Right lung (tissue), 10 donors: ENCODE data around the gene WDR48. TPM values are rescaled to one million over a fixed set of nuclear protein-coding genes. Genes with fewer than 3 reads are reported as not detected.

Source experiments
- DNase-seq, 2 donors: peaks; one replicate each; pipeline ENCODE4 v3.0.0-alpha.2; 2013
- long read RNA-seq, 8 donors: transcript quantifications; one replicate each; lab custom pipeline, GENCODE V29; 2026
- polyA plus RNA-seq, 5 donors: library from polyadenylated mRNA; unstranded; fragments of 120-200 nt; gene quantifications; one replicate each; pipeline versions ENCODE4 v1.2.1 to v1.2.3, GENCODE V29; 2013; ENCODE audit warnings: inconsistent platforms in 1 of 5, low replicate concordance in 1 of 5; ENCODE audit not compliant: insufficient read length in 5 of 5, insufficient read depth in 1 of 5

WDR48 gene
- polyA plus RNA-seq: 10 to 100 TPM; 45.2 to 90.9 (median 84.8) TPM
- long read RNA-seq, donor 1, transcript WDR48-201 (19 exons, 3,707 nt): major isoform, 5 of 41 reads
- long read RNA-seq, donor 1, partial matches to known transcripts: 36 of 41 reads
- long read RNA-seq, donor 1, other reads (novel, unspliced or antisense): 0 of 41 reads
- long read RNA-seq, donor 2, partial matches to known transcripts: 0 of 3 reads
- long read RNA-seq, donor 2, other reads (novel, unspliced or antisense): 0 of 3 reads
- long read RNA-seq, donor 3, partial matches to known transcripts: 0 of 1 reads
- long read RNA-seq, donor 3, other reads (novel, unspliced or antisense): 0 of 1 reads
- long read RNA-seq, donor 4, partial matches to known transcripts: 0 of 3 reads
- long read RNA-seq, donor 4, other reads (novel, unspliced or antisense): 0 of 3 reads
- long read RNA-seq, donor 5, full-length matches to known transcripts: 3 of 3 reads
- long read RNA-seq, donor 5, partial matches to known transcripts: 0 of 3 reads
- long read RNA-seq, donor 5, other reads (novel, unspliced or antisense): 0 of 3 reads
- long read RNA-seq, donor 6, transcript WDR48-201 (19 exons, 3,707 nt): major isoform, 6 of 6 reads
- long read RNA-seq, donor 6, partial matches to known transcripts: 0 of 6 reads
- long read RNA-seq, donor 6, other reads (novel, unspliced or antisense): 0 of 6 reads
- long read RNA-seq, donor 7, partial matches to known transcripts: 49 of 52 reads
- long read RNA-seq, donor 7, other reads (novel, unspliced or antisense): 0 of 52 reads
- long read RNA-seq, donor 8, partial matches to known transcripts: 0 of 3 reads
- long read RNA-seq, donor 8, other reads (novel, unspliced or antisense): 0 of 3 reads

DNA sequence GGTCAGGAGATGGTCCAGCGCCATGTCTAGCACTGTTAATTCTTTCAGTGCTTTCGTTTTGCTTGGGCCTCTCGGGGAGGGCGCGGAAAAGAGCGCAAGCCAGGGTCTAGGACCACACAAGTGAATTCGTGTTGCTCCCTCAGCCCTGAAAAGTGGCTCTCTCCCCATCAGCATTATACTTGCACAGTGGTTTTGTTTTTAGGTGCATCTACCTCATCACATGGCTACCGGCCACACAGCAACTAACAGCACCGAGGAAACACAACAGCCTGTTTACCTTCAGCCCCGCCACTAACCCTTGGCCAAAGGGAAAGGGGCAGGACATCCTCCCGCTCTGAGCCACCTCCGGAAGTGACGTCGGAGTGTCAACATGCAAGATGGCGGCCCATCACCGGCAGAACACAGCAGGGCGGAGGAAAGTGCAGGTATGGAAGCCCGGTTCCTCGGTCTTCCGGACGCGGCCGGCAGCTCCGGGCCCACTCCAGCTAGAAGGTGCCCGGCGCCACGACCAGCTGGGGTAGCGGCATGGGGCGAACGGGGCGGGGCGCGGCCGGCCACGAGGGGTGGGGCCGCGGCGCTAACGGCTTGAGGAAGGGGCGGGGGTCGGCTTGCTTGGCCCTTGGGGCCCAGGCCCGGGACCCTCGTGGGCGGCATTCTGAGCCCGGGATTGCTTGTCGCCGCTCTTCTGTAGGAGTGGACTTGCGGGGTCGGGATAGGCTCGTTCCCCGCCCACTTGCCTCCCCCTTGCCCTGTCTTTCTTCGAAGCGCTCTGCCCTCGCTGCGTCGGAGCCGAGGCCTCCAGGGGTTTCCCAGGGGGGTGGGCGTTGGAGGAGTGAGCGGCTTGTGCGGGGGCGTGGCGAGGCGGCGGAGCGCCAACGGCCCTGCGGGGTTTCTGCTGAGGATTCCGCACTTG, at the start of gene WDR48, which contains the start of gene SCN11A:
Gene WDR48, plus strand, starts transcription at position 368 of the 913 bp plus-strand sequence. Its CDS starts 10 bp downstream, at position 378.
Gene SCN11A, minus strand, starts transcription at position 296 of the 913 bp plus-strand sequence. CDS start 101,582 bp downstream, outside the sequence.
- DNase-seq: peak; percentile 92 to 94

DNA sequence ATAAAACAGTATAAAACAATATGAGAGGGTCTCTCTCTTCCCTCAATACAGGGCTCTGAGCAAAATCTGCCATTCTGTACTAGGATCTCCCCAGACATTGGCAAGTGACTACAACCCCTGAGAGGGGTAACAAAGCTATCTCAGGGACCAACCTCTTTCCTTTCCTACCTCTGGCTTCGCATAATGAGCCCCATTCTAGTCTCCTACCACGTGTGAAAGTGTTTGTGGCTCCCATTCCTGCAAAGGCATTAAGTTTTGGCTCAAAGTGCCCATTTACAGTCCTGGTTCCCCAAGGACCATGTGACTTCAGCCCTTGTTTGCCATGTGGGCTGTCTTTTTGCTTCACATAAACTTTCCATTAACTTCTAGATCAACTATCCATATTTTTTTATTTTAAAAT, 46.5 kb upstream of the WDR48 start:
- DNase-seq: no peak

DNA sequence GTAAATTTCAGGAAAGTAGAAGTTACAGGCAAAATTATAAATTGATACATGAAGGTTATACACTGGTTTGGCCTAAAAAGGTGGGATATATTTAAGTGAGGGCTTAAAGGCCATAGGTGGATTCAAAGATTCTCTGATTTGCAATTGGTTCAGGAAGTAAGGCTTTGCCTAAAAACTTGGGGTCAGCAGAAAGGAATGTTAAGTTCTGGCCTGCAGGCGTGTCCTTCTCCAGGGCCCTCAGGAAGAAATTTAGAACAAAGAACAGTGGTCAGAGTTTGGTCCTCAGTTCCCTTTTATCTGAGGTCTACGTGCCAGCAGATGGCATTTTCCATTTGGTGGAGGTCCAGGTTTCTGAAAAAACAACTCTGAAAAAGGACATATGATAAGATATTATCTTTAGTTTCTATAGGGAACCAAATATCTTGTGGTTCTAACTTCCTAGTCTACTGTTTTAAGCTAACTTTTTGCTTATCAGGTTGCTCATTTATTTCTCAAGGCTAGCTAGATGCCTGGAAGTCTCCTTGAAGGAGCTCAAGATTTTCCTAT, 40.6 kb upstream of the WDR48 start:
- no peak for DNase-seq

DNA sequence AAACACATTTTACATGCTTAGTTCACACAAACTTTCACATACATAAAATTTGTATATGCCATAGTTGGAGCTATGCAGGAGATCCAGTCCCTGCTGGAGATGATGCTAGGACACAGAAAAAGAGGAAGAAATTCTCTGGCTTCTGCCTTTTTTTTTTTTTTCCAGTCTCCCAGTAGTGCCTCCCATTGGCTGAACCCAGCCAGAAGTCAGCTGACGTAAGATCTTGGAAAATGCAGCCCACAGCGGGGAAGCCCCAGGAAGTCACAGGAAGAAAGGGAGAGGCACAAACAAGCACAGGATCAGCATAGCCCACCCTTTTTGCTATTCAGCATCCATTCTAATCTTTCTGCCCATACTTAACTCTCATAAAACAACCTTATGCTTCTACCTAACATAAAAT, 38.5 kb upstream of the WDR48 start:
- no peak for DNase-seq

DNA sequence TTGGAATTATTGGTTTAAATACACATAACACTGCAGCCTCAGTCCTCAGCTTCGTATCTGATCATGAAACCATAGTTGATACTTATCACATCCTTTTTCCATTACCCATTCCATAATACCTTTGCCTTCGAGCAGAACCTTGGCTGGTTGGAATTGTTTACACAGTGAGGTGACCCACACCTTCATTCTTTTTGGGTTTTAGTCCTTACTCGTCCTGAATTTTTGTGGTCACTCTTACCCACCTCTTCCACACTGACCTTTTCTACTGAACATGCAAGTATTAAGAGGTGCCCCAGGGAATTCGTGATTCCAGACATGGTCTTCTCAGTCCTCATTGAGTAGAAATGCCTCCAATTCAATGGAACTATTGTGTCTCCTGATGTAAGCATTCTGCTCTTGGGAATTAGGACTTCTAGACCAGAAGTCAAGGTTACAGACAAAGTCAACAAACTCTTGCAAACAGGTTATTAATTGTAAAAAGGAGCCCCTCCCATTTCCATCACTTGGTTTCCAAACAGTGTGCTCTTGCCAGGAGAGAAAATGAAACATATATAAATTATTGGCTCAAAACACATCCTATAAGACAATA, 37.8 kb upstream of the WDR48 start:
- DNase-seq: no peak

DNA sequence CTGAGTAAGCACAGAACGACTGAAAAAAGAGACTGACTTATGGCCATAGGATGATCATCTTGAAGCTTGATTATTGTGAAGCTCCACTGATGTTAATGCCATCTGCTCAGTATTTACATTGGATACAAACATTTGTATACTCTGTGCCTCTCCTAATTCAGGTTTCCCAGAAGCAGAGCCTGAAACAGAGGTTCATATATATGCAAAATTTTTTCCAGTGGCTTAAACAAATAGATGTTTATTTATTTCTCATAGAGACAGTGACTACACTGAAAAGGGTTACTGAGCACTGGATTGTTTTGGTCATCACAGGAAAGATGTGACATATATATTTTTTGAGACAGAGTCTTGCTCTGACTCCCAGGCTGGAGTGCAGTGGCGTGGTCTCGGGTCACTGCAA, 36.4 kb upstream of the WDR48 start:
- DNase-seq: no peak

DNA sequence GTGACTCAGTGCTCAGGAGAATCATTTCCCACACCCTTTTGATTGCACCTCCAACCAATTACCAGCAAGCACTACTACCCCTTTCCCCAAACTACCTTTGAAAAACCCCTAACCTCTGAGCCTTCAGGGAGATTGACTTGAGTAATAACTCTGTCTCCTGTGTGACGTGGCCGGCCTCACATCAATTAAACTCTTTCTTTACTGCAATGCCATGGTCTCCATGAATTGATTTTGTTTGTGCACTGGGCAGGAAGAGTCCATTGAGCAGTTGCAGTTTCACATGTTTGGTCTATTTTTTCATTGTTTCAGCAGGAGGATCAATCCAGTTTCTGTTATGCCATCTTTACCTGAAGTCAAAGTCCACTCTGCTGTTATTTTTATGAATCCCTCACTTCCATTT, 32.5 kb upstream of the WDR48 start:
- no peak for DNase-seq

DNA sequence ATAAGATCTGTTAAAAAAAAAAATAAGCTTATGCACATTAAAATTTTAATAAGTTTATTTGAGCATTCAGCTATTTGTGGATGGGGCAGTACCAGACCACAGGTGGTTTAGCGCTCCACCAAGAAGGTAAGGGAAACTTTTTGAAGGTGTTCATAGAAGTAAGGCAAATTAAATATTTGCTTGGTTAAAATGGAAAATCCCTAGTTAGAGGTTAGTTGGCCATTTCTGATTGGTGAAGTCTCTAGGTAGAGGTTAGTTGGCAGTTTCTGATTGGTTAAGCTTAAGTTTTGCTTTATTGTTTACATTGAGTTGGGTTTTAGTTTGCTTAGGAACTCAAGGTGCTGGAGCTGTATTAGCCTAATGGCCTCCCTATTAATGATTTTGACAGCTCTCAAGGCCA, 30.8 kb upstream of the WDR48 start:
- DNase-seq: no peak

DNA sequence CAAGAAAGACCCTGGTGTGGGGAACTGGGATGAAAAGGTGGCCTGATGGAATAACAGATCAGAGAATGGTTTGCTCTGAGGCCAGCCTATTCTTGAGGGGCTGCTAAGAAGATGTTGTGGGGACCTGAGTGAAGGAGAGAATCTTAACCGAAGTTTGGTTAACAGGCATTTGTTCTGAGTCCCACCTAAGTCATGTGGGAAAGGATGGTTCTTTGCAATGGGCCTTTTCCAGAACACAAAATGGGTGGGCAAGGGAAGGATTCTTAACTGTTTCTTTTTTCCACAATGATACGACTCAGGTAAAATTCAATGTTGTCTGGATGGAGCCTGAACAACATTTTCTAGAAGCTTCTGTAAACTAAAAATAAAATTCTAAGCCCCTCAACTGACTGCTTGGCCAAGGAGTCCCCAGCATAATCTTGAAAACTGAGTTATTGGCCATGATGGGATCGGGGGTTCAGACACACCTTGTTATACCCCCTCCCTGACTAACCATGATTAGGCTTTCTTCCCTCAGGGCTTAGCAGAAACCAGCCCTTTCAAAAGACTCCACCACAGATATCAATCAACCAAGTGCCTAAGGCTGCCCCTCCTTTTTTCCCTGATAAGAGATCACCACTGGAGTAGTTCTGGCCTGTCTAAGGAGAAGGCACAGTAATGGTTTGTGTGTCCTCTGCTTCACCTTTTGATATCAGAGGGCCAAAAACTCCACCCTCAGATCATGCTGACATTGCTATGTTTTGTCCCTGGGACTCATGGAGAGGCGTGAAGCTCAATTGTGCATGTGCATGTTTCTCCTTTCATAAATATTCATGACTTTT, 30.1 kb upstream of the WDR48 start:
- DNase-seq: no peak

DNA sequence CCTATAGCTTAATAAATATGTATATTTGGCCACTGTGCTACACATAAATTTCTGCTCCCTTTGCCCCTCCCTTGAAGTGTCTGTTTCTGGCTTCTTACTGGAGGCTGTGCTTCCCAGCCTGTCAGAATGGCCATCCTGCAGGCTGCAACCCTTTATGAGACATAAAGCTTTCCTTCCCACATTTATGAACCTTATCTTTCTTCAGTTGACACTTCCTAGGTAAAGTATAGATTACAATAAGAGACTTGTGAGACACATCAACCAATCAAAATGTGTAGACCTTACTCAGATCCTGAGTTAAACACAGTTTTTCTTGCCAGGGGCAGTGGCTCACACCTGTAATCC, 29.6 kb upstream of the WDR48 start:
- no peak for DNase-seq

DNA sequence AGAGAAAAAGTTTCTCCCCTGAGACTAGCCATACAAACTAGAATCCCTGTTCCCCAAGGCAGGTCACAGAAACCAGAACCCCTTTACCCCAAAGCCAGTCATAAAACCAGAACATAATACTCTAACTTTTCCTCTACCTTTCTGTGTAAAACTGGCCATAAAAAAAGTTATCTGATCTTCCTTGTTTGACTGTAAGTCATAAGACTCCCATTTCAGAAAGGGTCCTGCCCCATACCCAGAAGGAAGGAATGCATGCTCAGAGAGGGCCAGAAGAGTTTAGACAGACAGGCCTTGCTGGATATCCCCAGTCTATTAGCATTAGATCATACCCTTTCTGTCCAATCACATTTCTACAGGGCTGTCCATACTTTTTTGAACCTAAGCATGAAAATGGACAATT, 27.3 kb upstream of the WDR48 start:
- no peak for DNase-seq

DNA sequence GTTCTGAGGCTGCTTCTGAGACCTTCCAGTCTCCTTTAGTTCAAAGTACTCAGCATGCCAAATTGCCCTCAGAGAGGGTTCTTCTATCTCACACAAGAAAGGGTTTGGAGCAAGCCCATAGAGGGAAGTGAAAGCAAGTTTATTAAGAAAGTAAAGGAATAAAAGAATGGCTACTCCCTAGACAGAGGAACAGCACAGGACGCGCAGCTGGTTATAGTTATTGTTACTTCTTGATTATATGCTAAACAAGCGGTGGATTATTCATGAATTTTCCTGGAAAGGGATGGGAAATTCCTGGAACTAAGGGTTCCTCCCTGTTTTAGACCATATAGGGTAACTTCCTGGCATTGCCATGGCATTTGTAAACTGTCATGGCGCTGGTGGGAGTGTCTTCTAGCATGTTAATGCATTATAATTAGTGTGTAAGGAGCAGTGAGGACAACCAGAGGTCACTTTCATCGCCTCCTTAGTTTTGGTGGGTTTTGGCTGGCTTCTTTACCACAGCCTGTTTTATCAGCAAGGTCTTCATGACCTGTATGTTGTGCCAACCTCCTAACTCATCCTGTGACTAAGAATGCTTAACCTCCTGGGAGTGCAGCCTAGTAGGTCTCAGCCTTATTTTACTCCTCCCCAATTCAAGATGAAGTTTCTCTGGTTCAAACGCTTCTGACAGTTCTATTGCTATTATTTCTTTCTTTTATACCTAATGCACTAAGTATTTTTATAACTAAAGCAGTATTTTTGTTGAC, 26.4 kb upstream of the WDR48 start:
- DNase-seq: no peak

DNA sequence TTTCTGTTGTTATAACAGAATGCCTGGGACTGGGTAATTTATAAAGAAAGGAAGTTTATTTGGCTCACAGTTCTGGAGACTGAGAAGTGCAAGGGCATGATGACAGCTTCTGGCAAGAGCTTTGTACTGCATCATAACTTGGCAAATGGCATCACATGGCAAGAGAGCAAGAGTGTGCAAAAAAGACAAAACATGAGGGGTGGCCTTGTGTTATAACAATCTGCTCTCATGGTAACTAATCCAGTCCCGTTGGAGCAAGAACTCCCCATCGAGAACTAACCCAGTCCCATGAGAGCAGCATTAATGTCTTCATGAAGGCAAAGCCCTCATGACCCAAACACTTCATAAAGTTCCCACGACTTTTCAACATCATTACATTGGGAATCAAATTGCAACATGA, 23.3 kb upstream of the WDR48 start:
- peak; percentile 15 to 16 for DNase-seq

DNA sequence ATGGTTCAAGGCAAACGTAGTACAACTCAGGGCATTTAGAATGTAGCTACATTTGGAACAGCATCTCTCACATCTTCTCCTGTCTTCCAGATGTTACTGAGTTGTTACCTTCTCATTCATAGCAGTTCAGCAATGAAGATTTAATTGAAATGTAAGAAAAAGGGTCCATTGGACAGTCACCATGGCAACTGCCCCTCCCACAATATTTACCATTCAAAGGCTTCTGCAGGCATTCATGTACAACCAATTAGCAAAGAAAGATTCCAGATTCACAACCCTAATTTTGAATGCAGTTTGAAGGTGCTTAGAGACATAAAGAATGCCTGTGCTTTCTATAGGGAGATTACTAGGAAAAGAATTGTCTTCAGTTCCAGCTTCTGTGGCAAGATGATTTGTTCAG, 22.3 kb upstream of the WDR48 start:
- no peak for DNase-seq

DNA sequence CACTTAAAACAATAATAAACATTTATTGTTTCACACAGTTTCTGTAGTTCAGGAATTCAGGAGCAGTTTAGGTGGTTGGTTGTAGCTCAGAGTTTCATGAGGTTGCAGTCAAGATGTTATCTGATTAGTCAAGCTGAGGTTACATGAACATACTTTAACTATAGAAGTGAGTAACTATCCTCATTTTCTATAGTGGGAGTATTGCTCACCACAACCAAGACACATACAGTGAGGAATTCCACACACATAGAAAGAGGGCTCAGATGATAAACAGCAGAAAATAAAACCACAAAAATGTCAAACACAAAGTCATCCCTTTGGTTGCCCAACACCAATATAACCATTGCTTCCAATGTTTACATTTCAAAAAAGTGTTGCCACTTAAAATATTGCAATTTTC, 13.7 kb upstream of the WDR48 start:
- no peak for DNase-seq

DNA sequence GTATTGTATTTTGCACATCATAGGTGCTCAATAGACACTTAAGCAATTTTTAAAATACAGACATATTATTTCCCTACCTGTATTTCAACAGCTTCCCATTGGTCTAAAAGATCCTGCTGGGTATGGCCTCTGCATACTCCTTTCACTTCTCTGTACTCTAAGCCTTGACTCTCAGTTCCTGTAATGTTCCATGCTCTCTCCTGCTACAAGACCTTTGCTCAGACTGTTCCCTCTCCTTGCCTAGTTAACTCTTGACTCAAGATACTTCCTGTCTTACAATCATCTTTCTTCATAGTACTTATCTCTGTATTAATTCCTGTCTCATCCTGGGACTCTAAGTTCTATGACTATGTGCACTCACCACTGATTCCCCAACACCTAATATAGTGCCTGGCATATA, 1.8 kb upstream of the WDR48 start:
- no peak for DNase-seq

DNA sequence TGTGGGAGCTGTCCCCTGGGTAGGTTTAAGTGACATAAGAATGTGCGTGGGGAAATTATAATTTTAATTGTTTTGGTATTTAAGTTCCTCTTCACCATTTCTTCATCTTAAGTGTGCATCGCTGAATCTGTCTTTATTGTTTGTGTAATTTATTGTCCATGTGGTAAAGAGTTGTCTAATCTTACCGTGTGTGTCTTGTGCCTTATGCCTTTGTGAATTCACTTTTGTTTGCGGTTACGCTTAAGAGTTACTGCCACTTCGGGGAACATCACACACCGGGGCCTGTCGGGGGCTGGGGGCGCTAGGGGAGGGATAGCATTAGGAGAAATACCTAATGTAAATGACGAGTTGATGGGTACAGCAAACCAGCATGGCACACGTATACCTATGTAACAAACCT, 767 bp downstream of the WDR48 start:
- no peak for DNase-seq

DNA sequence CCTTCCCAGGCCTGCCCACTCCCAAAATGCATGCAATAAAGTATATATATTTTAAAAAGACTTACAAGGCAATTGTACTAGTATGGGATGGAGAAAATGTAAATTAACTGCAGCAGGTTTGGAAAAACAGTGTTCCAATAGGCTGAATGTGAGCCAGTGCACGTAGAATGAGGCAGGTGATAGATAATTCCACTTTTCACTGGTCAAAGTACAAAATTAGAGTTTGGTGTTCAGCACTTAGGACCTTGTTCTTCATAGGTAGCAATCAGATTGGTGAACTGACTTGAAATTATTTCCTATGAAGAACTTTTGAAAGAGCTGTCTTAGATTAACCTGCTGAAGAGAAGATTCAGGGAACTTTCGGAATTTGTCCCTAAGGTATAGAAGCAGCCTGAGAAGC, 1.9 kb downstream of the WDR48 start:
- no peak for DNase-seq

DNA sequence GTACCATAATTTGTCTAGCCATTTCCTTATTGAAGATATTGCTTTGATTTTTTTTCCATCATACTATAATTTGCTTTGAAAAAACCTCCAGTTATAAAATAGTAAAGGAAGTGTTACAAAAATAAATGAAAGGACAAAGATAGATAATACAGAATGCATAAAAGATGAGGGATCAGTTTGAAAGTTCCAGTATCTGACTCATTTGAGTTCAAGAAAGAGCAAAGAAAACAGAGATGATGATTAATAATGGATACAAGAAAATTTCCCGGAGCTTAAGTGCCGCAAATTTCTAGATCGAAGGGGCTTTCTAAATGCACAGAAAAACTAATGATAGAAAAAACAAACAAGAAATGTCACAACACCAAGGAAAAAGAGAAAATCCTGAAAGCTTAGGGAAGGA, 4.3 kb downstream of the WDR48 start:
- no peak for DNase-seq
